ENCODE measurements around the gene SNPH.
"Not testable (repeated sequence)": the region's sequence is repeated elsewhere in the genome, so short reads cannot be mapped to it uniquely, and the experiment has no call there.

The SNPH gene

GRCh38 chr20:1343446-1344124 is 77.5 kb downstream of the SNPH start:
- not testable (repeated sequence) for DNase-seq

GRCh38 chr20:1345030-1345755 is 79.1 kb downstream of the SNPH start:
- DNase-seq, result no peak

- no peak for DNase-seq
Observed at GRCh38 chr20:1345756-1346093, 79.6 kb downstream of the SNPH start.

GRCh38 chr20:1346315-1346969 is 80.3 kb downstream of the SNPH start:
- DNase-seq, result no peak

GRCh38 chr20:1353956-1354355 is 87.9 kb downstream of the SNPH start:
- no peak for DNase-seq

- DNase-seq, result no peak
Observed at GRCh38 chr20:1357921-1358671, 92.0 kb downstream of the SNPH start.
